Tibial nerve (tissue), 4 donors: Measurements from ENCODE around the gene SCP2.

Source experiments
- CTCF ChIP-seq, 5 experiments: fragments of 200-600 bp in 3 of 5; fragments of 450-650 bp in 2 of 5; sonication (generic) in 3 of 5; IDR thresholded peaks; one replicate each; pipeline ENCODE4 v1.5.1; 2016 to 2019; ENCODE audit warnings: antibody characterized with exemption in 5 of 5, mild to moderate bottlenecking in 3 of 5, moderate library complexity in 2 of 5
- EP300 ChIP-seq, 2 donors: sonication (generic); formaldehyde crosslinking; IDR thresholded peaks; one replicate each; pipeline ENCODE4 v1.6.1; 2017; ENCODE audit warnings: antibody characterized with exemption in 2 of 2, mild to moderate bottlenecking in 1 of 2
- POLR2A ChIP-seq, 2 donors: fragments of 450-650 bp; IDR thresholded peaks; one replicate each; pipeline ENCODE4 v1.6.1; 2017; ENCODE audit warnings: antibody characterized with exemption in 2 of 2, mild to moderate bottlenecking in 2 of 2, moderate library complexity in 2 of 2

DNA sequence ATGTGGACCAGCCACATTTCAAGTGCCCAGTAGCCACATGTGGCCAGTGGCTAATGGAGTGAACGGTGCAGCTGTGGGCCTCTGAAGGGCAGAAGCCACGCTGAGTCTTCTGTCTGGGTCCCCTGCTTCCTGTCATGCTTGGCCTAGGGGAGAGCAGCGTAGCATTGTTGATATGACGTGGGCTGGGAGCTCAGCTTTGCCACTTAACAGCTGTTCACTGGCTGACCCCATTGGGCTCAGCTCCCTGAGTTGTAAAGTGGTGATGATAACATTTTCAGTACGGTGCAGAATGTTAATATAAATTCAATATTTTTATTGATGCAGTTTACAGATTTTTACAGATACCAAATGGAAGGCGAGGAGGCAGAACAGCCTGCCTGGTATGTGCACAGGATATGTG is 139.4 kb downstream of the SCP2 start:
- TF ChIP-seq CTCF (IDR thresholded peaks at IDR 0.05), result no peak
- no peak for TF ChIP-seq POLR2A (IDR thresholded peaks at IDR 0.05)
- no peak for TF ChIP-seq EP300 (IDR thresholded peaks at IDR 0.05)
